ENCODE data around the gene IGFN1.

IGFN1 gene

GRCh38 chr1:201276891-201277290 is 86.3 kb downstream of the IGFN1 start:
- TF ChIP-seq CTCF (conservative IDR thresholded peaks at IDR 0.05; ENCODE audit: low read depth, low read length): no peak
- no peak for DNase-seq (ENCODE audit: low read depth)

GRCh38 chr1:201277441-201277840 is 86.8 kb downstream of the IGFN1 start:
- no peak for TF ChIP-seq CTCF (conservative IDR thresholded peaks at IDR 0.05; ENCODE audit: low read depth, low read length)
- H3K4me3 ChIP-seq (ENCODE audit: low read depth, low read length): no peak overlapping the region
- no peak for DNase-seq (ENCODE audit: low read depth)

More at GRCh38 chr1:201276891-201277290, 86.3 kb downstream of the IGFN1 start:
- no peak overlapping the region for H3K4me3 ChIP-seq (ENCODE audit: low read depth, low read length)

All from choroid plexus epithelial cell (primary cell).